OCI-LY3 (cell line): ENCODE measurements around the gene ARPP19.
"Not testable (repeated sequence)": the region's sequence is repeated elsewhere in the genome, so short reads cannot be mapped to it uniquely, and the experiment has no call there.

Source experiments
- CTCF ChIP-seq: fragments of 200-600, 300-600 bp; sonication (generic); IDR thresholded peaks from 2 replicates; pipeline ENCODE4 v1.5.1; 2014; ENCODE audit warnings: antibody characterized with exemption, low read length, low read depth
- EZH2phosphoT487 ChIP-seq: fragments of 200-600 bp; shearing (Covaris generic); IDR thresholded peaks from 2 replicates; pipeline ENCODE4 v1.6.1; 2018; ENCODE audit warnings: antibody characterized with exemption, mixed run types, low read depth

GRCh38 chr15:52565417-52566358 lies 3.1 kb downstream of the ARPP19 start:
- TF ChIP-seq CTCF, EZH2phosphoT487: not testable (repeated sequence)
